ENCODE data around the gene KRTAP10-4.
A peak's percentile ranks its signal among the peaks of the same experiment; 100 is the strongest.
"Not testable (repeated sequence)": the region's sequence is repeated elsewhere in the genome, so short reads cannot be mapped to it uniquely, and the experiment has no call there.

Gene KRTAP10-4

DNA sequence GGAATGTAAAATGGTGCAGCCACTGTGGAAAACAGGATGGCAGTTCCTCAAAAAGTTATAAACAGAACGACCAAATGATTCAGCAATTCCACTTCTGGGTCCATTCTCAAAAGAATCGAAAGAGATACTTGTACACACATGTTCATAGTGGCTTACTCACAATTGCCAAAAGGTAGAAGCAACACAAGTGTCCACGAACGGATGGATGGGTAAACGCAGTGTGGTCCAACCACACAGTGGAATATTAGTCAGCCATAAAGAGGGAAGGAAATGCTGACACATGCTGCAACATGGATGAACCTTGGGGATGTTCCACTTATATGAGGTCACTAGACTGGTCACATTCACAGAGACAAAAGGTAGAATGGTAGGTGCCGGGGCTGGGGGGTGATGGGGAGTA lies 38.8 kb upstream of the KRTAP10-4 start:
- no peak for DNase-seq (ENCODE audit: low read depth in 2 of 2)

DNA sequence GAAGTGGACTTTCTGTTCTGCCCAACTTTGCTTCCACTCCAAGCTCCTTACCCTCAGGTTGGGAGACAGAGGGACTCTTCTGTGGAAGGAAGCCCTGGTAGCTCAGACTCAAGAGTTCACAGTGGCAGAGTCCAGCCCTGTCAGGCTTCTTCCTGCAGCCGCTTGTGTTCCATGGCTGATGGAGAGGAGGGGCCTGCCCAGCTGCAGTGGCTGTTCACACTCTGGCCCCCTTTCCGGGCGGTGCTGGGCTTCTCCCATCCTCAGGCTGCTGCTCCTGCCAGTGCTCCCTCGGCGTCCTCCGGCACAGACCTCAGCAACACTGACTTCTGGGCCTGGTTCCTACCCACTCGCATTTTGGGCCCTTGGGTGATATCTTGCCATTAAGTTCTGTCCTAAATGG lies 37.6 kb upstream of the KRTAP10-4 start:
- DNase-seq (ENCODE audit: low read depth in 2 of 2), result no peak

DNA sequence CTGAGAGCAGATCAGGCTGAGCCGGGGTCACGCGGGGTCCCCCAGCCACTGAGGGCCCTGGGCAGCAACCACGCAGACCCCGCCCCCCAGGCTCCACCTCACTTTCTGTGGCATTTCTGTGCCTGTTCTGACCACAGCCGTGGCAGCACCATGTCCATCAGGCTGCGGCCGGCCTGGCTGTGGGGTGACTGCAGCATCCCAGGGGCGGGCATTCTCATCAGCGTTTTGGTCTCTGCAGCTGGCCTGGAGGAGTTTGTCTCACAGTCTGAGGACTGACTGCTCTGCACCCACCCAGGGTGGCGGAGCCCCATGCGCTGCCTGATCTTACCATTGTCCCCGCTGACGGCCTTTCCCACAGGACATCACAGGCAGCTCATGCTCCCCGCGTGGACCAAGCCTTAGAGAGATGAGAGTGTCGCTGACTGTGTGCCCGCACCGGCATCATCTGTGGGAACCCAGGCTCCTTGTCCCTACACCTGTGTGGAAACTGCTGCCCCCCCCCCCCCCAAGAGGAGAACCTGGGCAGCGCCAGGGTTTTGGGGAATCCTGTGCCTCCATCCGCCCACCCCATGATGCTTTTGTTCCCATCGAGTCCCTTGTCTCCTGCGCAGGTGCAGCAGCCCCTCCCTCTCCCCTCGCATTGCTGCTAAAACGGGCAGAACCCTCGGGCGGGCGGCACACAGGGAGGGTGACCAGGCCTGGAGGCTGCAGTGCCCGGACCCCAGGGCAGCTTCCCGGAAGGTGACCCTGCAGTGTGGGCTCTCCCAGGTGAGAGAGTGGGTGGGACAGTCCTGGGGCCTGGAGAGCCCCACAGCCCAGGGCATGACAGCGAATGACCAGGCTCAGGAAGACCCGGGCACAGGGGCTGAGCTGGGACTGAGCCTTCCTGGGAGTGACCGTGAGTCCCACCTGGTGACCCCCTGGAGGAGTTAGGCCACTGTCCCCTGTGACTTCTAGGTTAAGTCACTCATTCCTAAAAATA lies 35.3 kb upstream of the KRTAP10-4 start:
- no peak for DNase-seq (ENCODE audit: low read depth in 2 of 2)

DNA sequence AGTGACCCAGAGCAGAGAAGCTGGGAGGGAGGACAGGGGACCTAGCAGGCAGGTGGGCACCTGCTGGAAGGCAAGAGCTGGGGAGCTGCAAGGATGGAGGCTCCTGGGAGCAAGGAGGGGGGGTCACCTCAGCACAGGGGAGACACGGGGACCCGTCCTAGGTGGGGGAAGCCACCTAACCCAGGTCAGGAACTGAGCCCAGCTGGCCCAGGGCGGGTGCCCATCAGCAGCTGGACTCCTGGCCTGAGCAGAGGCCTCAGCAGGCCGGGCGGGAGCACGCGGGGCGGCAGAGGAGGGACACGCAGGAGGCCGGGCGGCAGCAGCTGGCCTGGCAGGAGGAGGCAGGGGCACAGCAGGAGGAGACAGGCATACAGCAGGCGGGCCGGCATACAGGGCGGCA lies 34.5 kb upstream of the KRTAP10-4 start:
- no peak for DNase-seq (ENCODE audit: low read depth in 2 of 2)

DNA sequence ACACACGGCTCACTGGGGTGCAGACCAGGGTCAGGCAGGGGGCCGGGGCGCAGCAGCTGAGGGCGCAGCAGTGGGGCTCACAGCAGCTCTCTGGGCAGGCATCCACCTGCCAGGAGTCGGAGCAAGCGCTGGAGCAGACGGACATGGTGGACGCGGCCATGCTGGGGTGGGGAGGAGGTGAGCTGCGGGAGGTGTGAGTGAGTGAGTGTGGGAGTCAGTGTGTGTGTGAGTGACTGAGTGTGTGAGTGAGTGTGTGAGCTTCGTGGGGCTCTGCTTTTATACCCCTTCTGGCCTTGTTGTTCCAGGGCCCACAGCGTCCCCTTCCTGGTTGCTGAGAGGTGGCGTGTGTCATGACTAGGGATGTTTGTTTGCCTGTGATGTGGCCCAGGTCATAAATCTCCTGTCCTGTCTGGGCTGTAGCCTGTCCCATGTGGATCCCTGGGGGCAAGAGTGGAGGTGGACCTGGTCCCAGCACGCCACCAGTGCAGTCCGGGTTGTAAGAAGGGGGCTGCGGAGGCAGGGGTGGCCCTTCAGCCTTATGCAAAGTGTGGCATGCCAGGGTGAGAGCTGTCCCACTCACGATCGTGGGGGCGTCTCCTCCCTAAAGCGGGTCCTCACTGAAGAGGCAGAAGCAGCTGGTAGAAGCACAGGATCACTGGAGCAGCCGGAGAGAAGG lies 33.4 kb upstream of the KRTAP10-4 start, which contains the start of gene KRTAP10-1:
Gene KRTAP10-1, minus strand, starts transcription at position 205 of the 676 bp plus-strand sequence. Its CDS starts 45 bp downstream, at position 160.
- no peak for DNase-seq (ENCODE audit: low read depth in 2 of 2)

DNA sequence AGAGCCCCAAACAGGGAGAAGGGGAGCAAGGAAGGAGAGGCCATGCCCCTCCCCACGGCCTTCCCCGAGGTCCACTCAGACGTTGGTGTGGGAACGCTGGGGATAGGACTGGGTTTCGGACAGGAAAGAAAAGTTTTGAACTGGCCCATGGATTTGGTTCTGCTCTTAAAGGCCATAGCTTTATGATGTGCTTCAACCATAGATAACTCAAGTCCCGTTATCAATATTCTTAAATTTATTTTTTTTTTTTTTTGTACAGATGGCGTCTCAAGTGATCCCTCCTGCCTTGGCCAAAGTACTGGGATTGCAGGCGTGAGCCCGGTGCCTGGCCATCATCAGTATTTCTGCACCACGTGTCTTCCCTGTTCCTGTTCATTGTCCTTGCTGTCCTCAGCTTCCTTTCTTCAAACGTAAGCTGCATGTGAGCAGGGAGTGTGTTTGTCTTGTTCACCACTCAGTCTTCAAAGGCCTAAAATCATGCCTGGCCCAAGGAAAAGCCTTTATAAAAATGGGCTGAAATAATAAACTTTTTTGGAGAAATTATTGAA lies 32.7 kb upstream of the KRTAP10-4 start:
- no peak for DNase-seq (ENCODE audit: low read depth in 2 of 2)

DNA sequence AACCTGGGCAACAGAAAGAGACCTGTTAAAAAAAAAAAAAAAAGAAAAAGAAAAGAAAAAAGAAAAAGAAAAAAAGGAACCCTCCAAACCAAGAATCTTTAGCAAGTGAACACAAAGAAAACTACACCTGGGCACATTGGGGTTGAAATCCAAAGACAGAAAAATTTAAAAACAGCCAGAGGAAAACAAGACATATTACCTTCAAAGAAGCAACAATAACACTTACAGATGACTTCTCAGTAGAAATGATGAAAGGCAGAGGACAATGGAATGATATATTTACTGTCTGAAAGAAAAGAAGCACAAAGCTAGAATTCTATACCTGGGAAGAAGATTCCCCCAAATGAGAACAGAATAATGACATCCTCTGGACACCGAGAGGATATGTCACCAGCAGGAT lies 30.8 kb upstream of the KRTAP10-4 start:
- no peak for DNase-seq (ENCODE audit: low read depth in 2 of 2)

DNA sequence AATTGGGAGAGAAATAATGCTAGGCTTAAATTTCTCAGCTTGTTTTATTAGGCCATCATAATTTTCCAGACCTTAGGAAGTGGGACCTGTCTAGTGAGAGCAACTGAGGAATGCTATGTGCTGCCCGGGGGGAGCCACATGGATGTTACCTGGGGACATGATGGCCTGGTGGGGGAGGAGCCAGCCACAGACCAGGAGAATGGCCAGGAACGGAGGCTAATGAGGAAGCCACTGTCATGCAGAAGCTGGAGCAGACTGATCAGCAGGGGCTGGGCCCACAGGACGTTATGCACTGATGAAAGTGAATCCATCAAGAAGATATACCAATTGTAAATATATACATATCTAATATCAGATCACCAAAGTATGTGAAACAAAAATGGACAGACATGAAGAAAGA lies 29.0 kb upstream of the KRTAP10-4 start:
- DNase-seq (ENCODE audit: low read depth in 2 of 2), result no peak

DNA sequence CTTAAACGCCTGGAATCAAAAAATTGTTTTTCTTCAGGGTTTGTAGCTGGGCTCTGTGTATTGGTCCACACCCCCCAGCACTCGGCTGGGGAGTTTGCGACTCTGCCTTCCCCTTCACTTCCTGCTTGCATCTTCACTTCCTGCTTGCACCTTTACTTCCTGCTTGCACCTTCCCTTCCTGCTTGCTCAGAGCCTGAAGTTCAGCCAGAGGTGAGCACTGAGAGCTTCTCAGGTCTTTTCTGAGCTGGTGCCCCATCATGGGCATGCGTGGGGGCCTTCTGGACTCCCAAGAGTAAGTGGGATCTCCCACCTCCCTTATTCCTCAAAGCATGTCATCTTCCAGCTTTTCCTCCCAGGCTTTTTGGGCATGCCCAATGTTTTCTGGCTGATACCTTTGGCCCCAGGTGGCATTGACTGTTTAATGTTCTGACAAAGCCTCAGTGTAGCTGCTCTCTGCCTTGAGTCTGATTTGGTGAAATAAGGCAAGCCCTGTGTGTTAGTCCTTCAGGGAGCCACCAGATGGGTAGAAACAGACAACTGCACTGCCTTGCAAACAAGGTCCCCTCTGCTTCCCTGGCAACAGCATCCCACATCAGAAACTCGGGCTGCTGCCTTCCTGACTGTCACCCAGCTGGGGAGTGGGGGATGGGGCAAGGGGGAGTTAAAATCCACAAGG lies 25.7 kb upstream of the KRTAP10-4 start:
- DNase-seq (ENCODE audit: low read depth in 2 of 2), result peak; percentile 5 to 9

DNA sequence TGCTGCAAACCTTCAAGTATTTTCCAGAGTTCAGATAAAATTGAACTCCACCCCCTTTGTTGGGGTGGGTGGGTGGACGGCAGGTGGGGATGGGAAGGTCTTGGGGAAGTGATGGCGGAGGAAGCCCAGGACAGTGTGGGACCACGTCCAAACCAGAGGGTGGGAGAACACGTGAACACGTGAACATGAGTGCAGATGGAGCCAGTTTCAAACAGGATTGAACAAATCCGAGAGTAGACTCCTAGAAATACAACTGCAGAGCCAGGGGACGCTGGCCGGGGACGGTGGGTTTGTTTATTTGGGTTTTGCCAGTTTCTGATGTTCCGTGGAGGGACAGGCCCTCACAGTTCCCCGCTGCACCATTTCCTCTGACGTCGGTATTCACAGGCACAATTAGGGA lies 25.1 kb upstream of the KRTAP10-4 start:
- no peak for DNase-seq (ENCODE audit: low read depth in 2 of 2)

DNA sequence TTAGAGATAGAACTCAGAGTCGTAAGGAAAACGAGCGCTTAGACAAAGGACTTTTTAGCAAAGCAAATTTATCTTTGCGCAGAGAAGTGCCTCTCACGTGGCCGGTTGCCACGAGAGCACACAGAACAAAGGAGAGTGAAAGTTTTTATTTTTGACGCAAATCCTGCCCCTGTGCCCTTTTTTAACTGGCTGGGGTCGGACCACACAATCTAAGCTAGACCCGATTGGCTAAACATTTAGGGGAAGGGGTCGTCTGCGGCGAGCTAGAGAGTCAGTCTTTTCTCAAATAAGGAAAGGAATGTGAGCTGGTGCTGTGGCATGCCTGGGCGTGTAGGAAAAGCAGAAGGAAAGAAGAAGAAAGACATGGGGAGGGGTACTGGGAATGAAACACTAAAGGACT lies 24.6 kb upstream of the KRTAP10-4 start:
- no peak for DNase-seq (ENCODE audit: low read depth in 2 of 2)

DNA sequence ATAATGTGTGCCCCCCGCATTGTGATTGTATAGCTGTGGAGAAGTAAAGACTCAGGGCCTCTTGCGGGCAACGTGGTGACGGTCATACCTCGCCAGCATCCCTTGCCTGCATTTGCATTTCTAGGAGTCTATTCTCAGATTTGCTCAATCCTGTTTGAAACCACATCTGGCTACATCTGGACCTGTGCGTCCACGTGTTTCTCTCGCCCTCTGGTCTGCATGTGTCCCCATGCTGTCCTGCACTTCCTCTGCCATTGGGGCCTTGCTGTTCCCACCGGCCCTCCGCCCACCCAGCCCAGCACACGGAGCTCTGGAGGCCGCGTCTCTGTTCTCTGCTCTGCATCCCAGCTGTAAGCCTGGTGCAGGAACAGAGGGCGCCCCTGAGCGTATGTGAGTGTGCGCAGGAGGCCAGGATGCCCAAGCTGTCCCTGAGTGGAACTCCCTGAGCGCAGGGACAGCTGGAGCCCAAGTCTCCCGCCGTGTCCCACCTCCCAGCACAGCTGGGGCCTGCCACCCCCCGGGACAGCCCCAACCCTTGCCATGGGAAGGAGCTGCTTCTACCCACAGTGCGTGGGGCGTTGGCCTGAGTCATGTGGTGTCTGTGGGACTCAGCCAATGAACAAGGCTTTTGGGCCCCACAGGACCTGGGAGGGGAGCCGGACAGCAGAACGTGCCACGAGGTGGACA lies 23.9 kb upstream of the KRTAP10-4 start:
- DNase-seq (ENCODE audit: low read depth in 2 of 2), result no peak

DNA sequence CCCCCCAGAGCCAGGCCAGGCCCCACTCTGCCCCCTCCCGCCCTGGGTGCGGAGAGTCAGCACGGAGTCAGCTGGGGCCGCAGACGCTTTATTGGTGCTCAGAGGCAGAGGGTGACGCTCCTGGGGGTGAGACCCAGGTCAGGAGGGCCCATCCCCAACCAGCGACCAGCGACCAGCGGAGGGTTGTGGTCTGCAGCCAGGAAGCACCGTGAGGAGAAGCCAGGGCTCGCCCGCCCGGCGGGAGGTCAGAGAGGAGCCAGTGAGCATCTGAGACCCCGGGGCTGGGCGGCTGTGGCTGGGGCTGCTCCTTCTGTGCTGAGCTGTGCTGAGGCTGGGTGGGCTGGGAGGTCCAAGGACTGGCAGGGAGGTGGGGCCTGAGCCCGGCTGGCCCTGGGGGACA lies 23.2 kb upstream of the KRTAP10-4 start:
- DNase-seq (ENCODE audit: low read depth in 2 of 2), result not testable (repeated sequence)

DNA sequence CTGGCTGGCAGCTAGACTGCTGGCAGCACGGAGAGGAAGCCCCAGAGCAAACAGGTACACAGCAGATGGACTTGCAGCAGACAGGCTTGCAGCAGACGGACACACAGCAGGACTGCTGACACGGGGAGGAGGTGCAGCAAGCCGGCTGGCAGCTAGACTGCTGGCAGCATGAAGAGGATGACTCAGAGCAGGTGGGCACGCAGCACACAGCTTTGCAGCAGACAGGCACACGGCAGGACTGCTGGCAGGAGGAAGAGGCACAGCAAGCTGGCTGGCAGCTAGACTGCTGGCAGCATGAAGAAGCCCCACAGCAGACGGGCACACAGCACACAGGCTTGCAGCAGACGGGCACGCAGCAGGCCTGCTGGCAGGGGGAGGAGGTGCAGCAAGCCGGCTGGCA lies 22.7 kb upstream of the KRTAP10-4 start:
- DNase-seq (ENCODE audit: low read depth in 2 of 2), result no peak

DNA sequence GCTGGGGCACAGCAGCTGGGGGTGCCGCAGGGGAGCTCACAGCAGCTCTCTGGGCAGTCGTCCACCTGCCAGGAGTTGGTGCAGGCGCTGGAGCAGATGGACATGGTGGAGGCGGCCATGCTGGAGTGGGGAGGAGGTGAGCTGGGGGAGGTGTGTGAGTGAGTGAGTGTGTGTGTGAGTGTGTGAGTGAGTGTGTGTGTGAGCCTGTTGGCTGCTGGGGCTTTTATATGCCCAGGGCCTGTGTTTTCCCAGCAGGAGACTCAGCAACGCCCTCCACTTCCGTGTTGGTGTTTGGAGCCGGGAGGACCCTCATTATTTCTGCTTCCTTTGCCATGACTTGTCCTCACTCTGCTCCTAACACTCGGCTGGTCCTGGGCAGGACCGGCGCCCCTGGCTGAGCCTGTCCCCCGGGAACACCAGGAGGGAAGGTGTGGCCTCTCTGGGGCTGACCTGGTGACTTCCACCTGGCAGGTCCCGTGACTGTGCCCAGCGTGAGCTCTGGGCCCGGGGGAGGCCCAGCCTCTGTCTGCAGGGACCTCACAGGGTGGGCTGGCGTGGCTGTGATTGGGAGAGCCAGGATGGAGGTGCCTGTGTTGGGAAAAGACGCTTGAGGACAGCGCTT lies 22.1 kb upstream of the KRTAP10-4 start, which contains the start of gene KRTAP10-2:
Gene KRTAP10-2, minus strand, starts transcription at position 166 of the 622 bp plus-strand sequence. Its CDS starts 47 bp downstream, at position 119.
- DNase-seq (ENCODE audit: low read depth in 2 of 2), result no peak

DNA sequence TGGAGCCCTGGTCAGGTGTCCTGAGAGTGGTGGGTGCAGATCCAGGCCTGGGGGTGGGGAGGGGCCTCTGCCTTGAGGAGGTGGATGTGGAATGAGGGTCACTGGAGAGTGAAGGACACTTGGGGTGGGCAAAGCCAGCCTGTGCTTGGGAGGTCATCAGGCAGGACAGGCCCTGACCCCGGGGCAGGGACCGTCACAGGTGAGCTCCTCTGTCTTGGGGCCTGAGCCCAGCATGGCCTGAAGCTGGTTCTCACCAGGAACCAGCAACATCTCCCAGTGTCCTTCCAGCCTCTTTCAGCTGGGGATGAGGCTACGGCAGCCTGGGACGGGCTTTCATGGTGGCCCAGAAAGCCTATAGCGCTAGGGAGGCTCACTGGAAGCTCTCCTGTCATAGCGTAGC lies 21.4 kb upstream of the KRTAP10-4 start:
- no peak for DNase-seq (ENCODE audit: low read depth in 2 of 2)

DNA sequence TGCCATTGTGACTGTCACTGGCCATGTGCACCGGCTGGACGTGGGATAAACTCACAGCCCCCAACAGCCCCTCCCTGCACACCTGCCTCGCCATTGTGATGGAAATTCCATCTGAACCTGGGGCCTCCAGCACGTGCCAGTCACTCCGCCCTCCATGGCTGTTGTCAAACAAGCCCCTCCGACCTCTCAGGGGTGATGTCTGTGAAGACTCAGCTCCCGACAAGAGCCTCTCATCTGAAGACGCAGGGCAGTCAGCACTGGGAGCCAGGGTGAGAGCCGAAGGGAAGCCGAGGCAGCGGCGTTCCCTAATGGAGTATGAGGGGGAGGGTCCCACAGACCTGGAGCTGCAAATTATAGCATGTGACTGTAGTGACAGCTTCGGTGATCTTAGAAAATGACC lies 20.8 kb upstream of the KRTAP10-4 start:
- DNase-seq (ENCODE audit: low read depth in 2 of 2), result no peak

DNA sequence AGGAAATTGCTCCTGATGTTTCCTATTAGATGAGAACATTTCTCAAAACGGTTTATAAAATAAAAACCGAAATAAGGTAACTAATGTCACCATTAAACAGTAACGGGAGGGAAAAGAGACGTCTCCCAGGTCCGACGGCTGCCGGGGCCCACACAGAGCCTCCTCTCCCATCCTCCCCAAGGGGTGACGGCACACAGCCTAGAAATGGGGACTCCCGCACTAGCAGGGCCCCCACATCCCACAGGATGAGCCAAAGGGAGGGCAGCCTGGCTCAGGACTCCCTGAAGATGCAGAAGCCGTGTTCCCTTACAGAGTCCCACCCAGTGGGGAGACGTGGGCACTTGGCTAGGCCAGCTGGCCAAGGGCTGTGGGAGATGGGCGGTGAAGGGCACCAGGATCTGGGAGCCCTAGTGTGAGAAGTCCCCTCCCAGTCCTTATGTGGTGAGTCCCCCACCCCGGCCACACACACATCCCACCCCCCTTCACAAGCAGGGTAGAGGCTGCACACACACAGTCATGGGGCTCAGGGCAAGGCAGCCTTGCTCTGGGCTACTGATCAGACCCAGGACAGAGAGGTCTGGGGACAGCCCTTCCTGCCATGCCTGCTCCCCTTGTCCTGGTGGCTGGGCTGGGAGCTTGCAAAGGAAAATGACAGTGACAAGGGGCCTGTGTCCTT lies 18.2 kb upstream of the KRTAP10-4 start:
- DNase-seq (ENCODE audit: low read depth in 2 of 2), result no peak

DNA sequence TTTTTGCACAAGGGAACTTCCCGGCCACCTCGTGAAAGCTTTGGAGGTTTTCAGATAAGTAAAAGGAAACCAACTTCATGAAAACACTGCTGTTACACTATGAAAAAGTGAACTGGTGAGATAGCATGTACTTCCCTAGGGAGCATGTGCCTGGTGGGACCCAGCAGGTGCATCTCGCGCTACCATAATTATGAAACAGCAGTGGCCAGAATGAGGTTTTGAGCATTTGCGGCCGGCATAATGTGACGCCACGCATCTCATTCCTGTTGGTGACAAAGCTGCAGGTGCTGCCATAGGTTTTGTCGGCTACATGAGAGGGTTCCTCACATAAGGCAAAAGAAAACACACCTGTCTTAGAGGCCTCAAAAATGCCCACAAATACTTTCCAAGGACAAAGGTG lies 16.6 kb upstream of the KRTAP10-4 start:
- DNase-seq (ENCODE audit: low read depth in 2 of 2), result no peak

Measured in stimulated activated CD4-positive, alpha-beta T cell treated with anti-CD3 and anti-CD28 coated beads, Interleukin-1b, Interleukin-23, amount 100 ng/mL, for 4 hours (primary cell).